Measurements from ENCODE around the gene OXSR1. TPM values are rescaled to one million over a fixed set of nuclear protein-coding genes. Genes with fewer than 3 reads are reported as not detected.

OXSR1 gene
- total and polyA plus RNA-seq, 4 donors = 4.3 to 24.7 (median 12.2) TPM

Small RNA genes lying within 50 kb of the gene (small RNA-seq; reads per million reads assigned to genes)
- gene RF00019 (not detected), gene RNU6-235P (not detected)

Other genes starting within 250 kb of the OXSR1 start
- 1 to 10 TPM; 2.2 to 3.5 TPM for gene VILL, start 174.8 kb upstream of the OXSR1 start, total RNA-seq
- 1 to 10 TPM in 1 of 2 donors, under 1 TPM in 1; 0.88 to 1.1 TPM for gene VILL, start 174.8 kb upstream of the OXSR1 start, polyA plus RNA-seq
- 10 to 100 TPM in 1 of 2 donors, 1 to 10 TPM in 1; 9.5 to 10.5 TPM for gene PLCD1, start 135.9 kb upstream of the OXSR1 start, total RNA-seq
- 1 to 10 TPM; 6.7 to 8.7 TPM for gene PLCD1, start 135.9 kb upstream of the OXSR1 start, polyA plus RNA-seq
- gene DLEC1, start 126.3 kb upstream of the OXSR1 start, total RNA-seq = under 1 TPM; 0.09 to 0.17 TPM
- under 1 TPM; 0.43 to 0.63 TPM for gene DLEC1, start 126.3 kb upstream of the OXSR1 start, polyA plus RNA-seq
- gene ACAA1, start 28.4 kb upstream of the OXSR1 start, total RNA-seq = 100 to 1,000 TPM; 220 to 410 TPM
- 100 to 1,000 TPM; 338 to 342 TPM for gene ACAA1, start 28.4 kb upstream of the OXSR1 start, polyA plus RNA-seq
- 10 to 100 TPM; 15.4 to 60.3 TPM for gene MYD88, start 26.9 kb upstream of the OXSR1 start, total RNA-seq
- 10 to 100 TPM; 37.0 to 51.1 TPM for gene MYD88, start 26.9 kb upstream of the OXSR1 start, polyA plus RNA-seq
- gene SLC22A13, start 100.3 kb downstream of the OXSR1 start, total RNA-seq = under 1 TPM; 0.14 to 0.42 TPM
- gene SLC22A13, start 100.3 kb downstream of the OXSR1 start, polyA plus RNA-seq = under 1 TPM in 1 of 2 donors, not detected in 1; 0.10 TPM
- under 1 TPM in 1 of 2 donors, not detected in 1; 0.17 TPM for gene SLC22A14, start 116.8 kb downstream of the OXSR1 start, total RNA-seq
- not detected for gene SLC22A14, start 116.8 kb downstream of the OXSR1 start, polyA plus RNA-seq
- gene XYLB, start 181.2 kb downstream of the OXSR1 start, total RNA-seq = 10 to 100 TPM; 14.2 to 51.5 TPM
- gene XYLB, start 181.2 kb downstream of the OXSR1 start, polyA plus RNA-seq = 10 to 100 TPM; 14.6 to 21.4 TPM

Data from liver (tissue), 5 donors.